ENCODE measurements around the gene COX7A2L. TPM values are rescaled to one million over a fixed set of nuclear protein-coding genes. Genes with fewer than 3 reads are reported as not detected.

The COX7A2L gene
- total RNA-seq, 1 experiment from 2014 or later, result 144 TPM

DNA sequence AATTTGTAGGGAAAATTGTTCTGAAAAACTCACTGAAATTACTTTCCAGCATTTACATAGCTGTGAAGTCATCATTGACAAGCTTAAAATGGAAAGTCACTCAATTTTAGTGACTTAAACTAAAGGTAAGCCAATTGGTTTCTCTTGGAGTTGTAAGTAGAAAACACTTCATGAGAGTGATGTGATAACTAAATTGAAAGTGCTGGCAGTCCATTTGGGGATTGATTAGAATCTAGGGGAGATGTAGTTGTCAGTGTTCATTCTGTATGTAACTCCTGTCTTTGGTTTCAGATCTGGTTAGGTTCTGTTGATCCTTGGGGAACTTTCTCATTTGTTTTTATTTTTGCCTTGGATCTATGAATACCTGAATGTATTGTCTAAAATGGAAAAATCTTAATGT, 53.8 kb downstream of the COX7A2L start:
- no TSS peak for BruUV-seq (replicated peaks)
- Histone ChIP-seq H3K27ac (no peak overlapping the region), H3K4me1 (replicated peaks; ENCODE audit: insufficient read depth) (peaks cover 11% of the 10 kb centered on the region), H3K4me2 (no peak overlapping the region), H3K36me3 (ENCODE audit: low read depth) (peaks cover 13% of the 10 kb centered on the region; the same call in 1 of the 2 replicates), H3K27me3 (ENCODE audit: insufficient read depth, low read depth) (no peaks in the 10 kb centered on the region), H2AFZ (no peak overlapping the region), H3K79me2 (ENCODE audit: low read depth) (no peaks in the 10 kb centered on the region), H3K9me2 (ENCODE audit: insufficient read depth) (no peaks in the 10 kb centered on the region), H3F3A (ENCODE audit: insufficient read depth, low read depth) (no peaks in the 10 kb centered on the region), H3K9me3 (ENCODE audit: insufficient read depth, low read depth) (no peaks in the 10 kb centered on the region), H3K4me3 (no peak overlapping the region), H4K20me1 (ENCODE audit: insufficient read depth) (no peaks in the 10 kb centered on the region)
- DNase-seq, result no peak
- POLR2A ChIA-PET (ENCODE audit: unreplicated experiment), result no interaction called here
- TF ChIP-seq EZH2 (IDR thresholded peaks at IDR 0.05; ENCODE audit: low read depth) (no peak), CTCF (conservative IDR thresholded peaks at IDR 0.05) (no peak)
- CTCF ChIA-PET, result no interaction called here
- intact Hi-C loops (cut with micrococcal nuclease; ENCODE audit: unreplicated experiment), result no loop called here

DNA sequence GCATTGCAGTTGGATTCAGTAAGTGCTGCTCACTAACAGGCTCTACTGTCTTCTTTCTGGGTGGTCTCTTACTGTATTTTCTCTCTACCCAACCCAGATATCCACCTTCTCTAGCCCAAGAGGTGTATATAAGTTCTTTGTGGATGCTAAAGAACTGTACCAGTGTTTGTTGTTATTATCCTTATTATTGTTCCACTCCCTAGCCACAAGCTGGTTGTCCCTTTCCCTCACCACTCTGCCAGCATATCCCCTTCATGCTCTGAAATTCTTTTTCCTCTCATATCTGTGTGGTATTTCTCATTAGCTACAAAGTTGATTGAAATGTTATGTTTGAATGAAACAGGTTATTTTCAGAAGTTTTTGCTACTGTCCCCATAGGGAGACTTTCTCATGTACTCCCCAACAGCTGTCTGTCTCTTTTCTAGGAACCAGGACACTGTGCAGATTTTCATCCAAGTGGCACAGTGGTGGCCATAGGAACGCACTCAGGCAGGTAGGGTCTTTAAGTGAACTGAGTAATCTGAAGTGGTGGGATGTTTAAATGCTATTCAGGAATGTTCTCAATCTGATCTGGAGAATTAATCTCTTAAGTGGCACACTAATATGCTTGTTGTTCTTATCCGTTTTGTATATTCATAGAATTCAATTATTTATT, 56.8 kb downstream of the COX7A2L start:
- CTCF ChIA-PET, result no interaction called here
- no TSS peak for BruUV-seq (replicated peaks)
- H3K9me2 ChIP-seq (ENCODE audit: insufficient read depth), result no peaks in the 10 kb centered on the region
- POLR2A ChIA-PET (ENCODE audit: unreplicated experiment), result no interaction called here
- H3K4me3 ChIP-seq, result no peak overlapping the region
- no peaks in the 10 kb centered on the region for H3K9me3 ChIP-seq (ENCODE audit: insufficient read depth, low read depth)
- H4K20me1 ChIP-seq (ENCODE audit: insufficient read depth), result no peaks in the 10 kb centered on the region
- no peaks in the 10 kb centered on the region for H3K4me1 ChIP-seq (replicated peaks; ENCODE audit: insufficient read depth)
- H3K79me2 ChIP-seq (ENCODE audit: low read depth), result no peaks in the 10 kb centered on the region
- peaks cover 13% of the 10 kb centered on the region; the same call in 1 of the 2 replicates for H3K36me3 ChIP-seq (ENCODE audit: low read depth)
- intact Hi-C loops (cut with micrococcal nuclease; ENCODE audit: unreplicated experiment), result no loop called here
- TF ChIP-seq EZH2 (IDR thresholded peaks at IDR 0.05; ENCODE audit: low read depth), result no peak
- no peak for TF ChIP-seq CTCF (conservative IDR thresholded peaks at IDR 0.05)
- H3K27me3 ChIP-seq (ENCODE audit: insufficient read depth, low read depth), result no peaks in the 10 kb centered on the region
- no peak overlapping the region for H2AFZ ChIP-seq
- H3K4me2 ChIP-seq, result no peak overlapping the region
- H3K27ac ChIP-seq, result no peak overlapping the region
- H3F3A ChIP-seq (ENCODE audit: insufficient read depth, low read depth), result no peaks in the 10 kb centered on the region
- no peak for DNase-seq

DNA sequence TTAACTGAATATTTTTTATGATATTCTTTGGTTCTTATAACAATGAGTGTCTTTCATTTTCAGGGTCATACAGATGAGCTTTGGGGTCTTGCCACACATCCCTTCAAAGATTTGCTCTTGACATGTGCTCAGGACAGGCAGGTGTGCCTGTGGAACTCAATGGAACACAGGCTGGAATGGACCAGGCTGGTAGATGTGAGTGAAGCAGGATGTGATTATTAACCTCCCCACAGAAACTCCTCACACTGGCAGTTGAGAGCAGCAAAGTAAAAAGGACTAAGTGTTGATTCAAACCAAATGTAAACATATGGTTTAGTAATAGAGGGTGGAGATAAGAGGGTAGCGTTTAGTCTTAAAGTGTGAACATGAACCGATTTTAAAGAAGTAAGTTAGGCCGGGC, 57.8 kb downstream of the COX7A2L start:
- Histone ChIP-seq H3K27ac (no peak overlapping the region), H3K9me3 (ENCODE audit: insufficient read depth, low read depth) (no peaks in the 10 kb centered on the region), H2AFZ (no peak overlapping the region), H3K4me3 (no peak overlapping the region), H3K79me2 (ENCODE audit: low read depth) (no peaks in the 10 kb centered on the region), H3K4me2 (no peak overlapping the region), H3K27me3 (ENCODE audit: insufficient read depth, low read depth) (no peaks in the 10 kb centered on the region), H4K20me1 (ENCODE audit: insufficient read depth) (no peaks in the 10 kb centered on the region), H3K4me1 (replicated peaks; ENCODE audit: insufficient read depth) (no peaks in the 10 kb centered on the region), H3K36me3 (ENCODE audit: low read depth) (peaks cover 13% of the 10 kb centered on the region; the same call in 1 of the 2 replicates), H3K9me2 (ENCODE audit: insufficient read depth) (no peaks in the 10 kb centered on the region), H3F3A (ENCODE audit: insufficient read depth, low read depth) (no peaks in the 10 kb centered on the region)
- TF ChIP-seq CTCF (conservative IDR thresholded peaks at IDR 0.05) (no peak), EZH2 (IDR thresholded peaks at IDR 0.05; ENCODE audit: low read depth) (no peak)
- ChIA-PET POLR2A (ENCODE audit: unreplicated experiment) (no interaction called here), CTCF (no interaction called here)
- intact Hi-C loops (cut with micrococcal nuclease; ENCODE audit: unreplicated experiment), result no loop called here
- DNase-seq, result no peak
- no TSS peak for BruUV-seq (replicated peaks)
